ENCODE measurements around the gene HES4.

GRCh38 chr1:1011396-1011949 lies 11.6 kb upstream of the HES4 start:
- TF ChIP-seq POLR2AphosphoS5 (IDR thresholded peaks at IDR 0.05) (no peak), CTCF (IDR thresholded peaks at IDR 0.05) (no peak), POLR2A (IDR thresholded peaks at IDR 0.05) (no peak)
